NT2/D1 (cell line): Measurements from ENCODE around the gene TCN1.

ENCODE experiments used
- SUZ12 ChIP-seq: IDR thresholded peaks from 2 replicates; pipeline ENCODE4 v1.6.1; 2011; ENCODE audit not compliant: insufficient read length, insufficient read depth; ENCODE audit errors: extremely low read depth
- YY1 ChIP-seq: IDR thresholded peaks from 2 replicates; pipeline ENCODE4 v1.6.1; 2011; ENCODE audit not compliant: insufficient read length, insufficient read depth
- ZNF274 ChIP-seq: IDR thresholded peaks from 2 replicates; pipeline ENCODE4 v1.6.1; 2011; ENCODE audit warnings: mild to moderate bottlenecking, low read depth, low read length

DNA sequence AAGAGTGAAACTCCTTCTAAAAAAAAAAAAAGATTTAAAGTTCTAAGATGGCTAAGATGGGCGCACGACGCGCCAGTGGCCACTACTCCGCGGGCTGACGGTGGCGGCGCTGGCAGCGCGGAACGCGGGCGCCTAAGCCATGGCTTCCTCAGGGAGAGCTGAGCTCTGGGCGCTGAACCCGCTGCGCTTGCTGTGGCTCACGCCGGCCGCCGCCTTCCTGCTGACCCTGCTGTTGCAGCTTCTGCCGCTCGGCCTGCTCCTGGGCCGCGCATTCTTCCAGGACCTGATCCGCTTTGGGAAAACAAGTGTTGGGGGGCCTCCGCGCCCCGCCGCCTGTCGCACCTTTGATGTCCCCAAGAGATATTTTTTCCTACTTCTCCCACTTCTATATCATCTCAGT is 31.8 kb upstream of the TCN1 start:
- TF ChIP-seq SUZ12 (no peak), ZNF274 (no peak), YY1 (no peak)
